Measurements from ENCODE around the gene S100Z.
"Not testable (repeated sequence)": the region's sequence is repeated elsewhere in the genome, so short reads cannot be mapped to it uniquely, and the experiment has no call there.

The S100Z gene

GRCh38 chr5:76816110-76816831, 33.5 kb upstream of the S100Z start:
- FAIRE-seq = no peak
- no peak for TF ChIP-seq POLR2A (IDR thresholded peaks at IDR 0.05; ENCODE audit: low read depth, low read length)
- no peak for DNase-seq (ENCODE audit: insufficient read length, low spot score)

GRCh38 chr5:76818844-76819831, 30.7 kb upstream of the S100Z start, which contains the start of gene F2RL1:
TSS of gene F2RL1 (plus strand) at chr5:76819030. CDS start at chr5:76819183, 153 bp downstream.
- FAIRE-seq (no peak), DNase-seq (ENCODE audit: insufficient read length, low spot score) (peak; percentile 84)
- no peak; the same call in 1 of the 2 replicates for TF ChIP-seq POLR2A (IDR thresholded peaks at IDR 0.05; ENCODE audit: low read depth, low read length)

- DNase-seq (ENCODE audit: insufficient read length, low spot score) = no peak
- no peak for FAIRE-seq
- no peak for TF ChIP-seq POLR2A (IDR thresholded peaks at IDR 0.05; ENCODE audit: low read depth, low read length)
These were observed 29.8 kb upstream of the S100Z start for GRCh38 chr5:76819851-76820525.

- TF ChIP-seq POLR2A (IDR thresholded peaks at IDR 0.05; ENCODE audit: low read depth, low read length) = no peak
- no peak for DNase-seq (ENCODE audit: insufficient read length, low spot score)
These were observed 29.3 kb upstream of the S100Z start for GRCh38 chr5:76820526-76820890.

GRCh38 chr5:76821136-76821535, 28.7 kb upstream of the S100Z start:
- no peak for DNase-seq (ENCODE audit: insufficient read length, low spot score)
- no peak for FAIRE-seq

More at GRCh38 chr5:76820526-76820890, 29.3 kb upstream of the S100Z start:
- no peak for FAIRE-seq

GRCh38 chr5:76822105-76822731, 27.6 kb upstream of the S100Z start:
- not testable (repeated sequence) for DNase-seq (ENCODE audit: insufficient read length, low spot score); FAIRE-seq

More at GRCh38 chr5:76821136-76821535, 28.7 kb upstream of the S100Z start:
- no peak for TF ChIP-seq POLR2A (IDR thresholded peaks at IDR 0.05; ENCODE audit: low read depth, low read length)

- FAIRE-seq; DNase-seq (ENCODE audit: insufficient read length, low spot score): not testable (repeated sequence)
These were observed 23.4 kb upstream of the S100Z start for GRCh38 chr5:76826416-76826815.

GRCh38 chr5:76831110-76831452, 18.7 kb upstream of the S100Z start:
- peak; percentile 55 for FAIRE-seq
- no peak for DNase-seq (ENCODE audit: insufficient read length, low spot score)
- no peak for TF ChIP-seq POLR2A (IDR thresholded peaks at IDR 0.05; ENCODE audit: low read depth, low read length)

- no peak for DNase-seq (ENCODE audit: insufficient read length, low spot score)
- FAIRE-seq = no peak
- TF ChIP-seq POLR2A (IDR thresholded peaks at IDR 0.05; ENCODE audit: low read depth, low read length) = no peak
These were observed 13.6 kb upstream of the S100Z start for GRCh38 chr5:76836181-76836580.

- FAIRE-seq = no peak
- no peak for DNase-seq (ENCODE audit: insufficient read length, low spot score)
- no peak for TF ChIP-seq POLR2A (IDR thresholded peaks at IDR 0.05; ENCODE audit: low read depth, low read length)
These were observed 13.2 kb upstream of the S100Z start for GRCh38 chr5:76836585-76836984.

- TF ChIP-seq POLR2A (IDR thresholded peaks at IDR 0.05; ENCODE audit: low read depth, low read length) = no peak
- DNase-seq (ENCODE audit: insufficient read length, low spot score) (peak; percentile 31), FAIRE-seq (peak; percentile 67)
These were observed 11.1 kb upstream of the S100Z start for GRCh38 chr5:76838481-76839261.

- DNase-seq (ENCODE audit: insufficient read length, low spot score) (no peak), FAIRE-seq (no peak)
- TF ChIP-seq POLR2A (IDR thresholded peaks at IDR 0.05; ENCODE audit: low read depth, low read length) = no peak
These were observed 8.5 kb upstream of the S100Z start for GRCh38 chr5:76841361-76841760.

GRCh38 chr5:76845890-76846289, 3.9 kb upstream of the S100Z start:
- FAIRE-seq (no peak), DNase-seq (ENCODE audit: insufficient read length, low spot score) (no peak)
- TF ChIP-seq POLR2A (IDR thresholded peaks at IDR 0.05; ENCODE audit: low read depth, low read length) = no peak

Measured in H54 (cell line).